Ishikawa (cell line): ENCODE data around the gene RELT.

Experiments used
- CEBPB ChIP-seq: IDR thresholded peaks from 2 replicates; pipeline ENCODE4 v1.6.1; 2012
- CREB1 ChIP-seq: IDR thresholded peaks from 2 replicates; pipeline ENCODE4 v1.6.1; 2012; ENCODE audit warnings: low read depth
- EGR1 ChIP-seq: IDR thresholded peaks from 2 replicates; pipeline ENCODE4 v1.6.1; 2012
- EP300 ChIP-seq: IDR thresholded peaks from 2 replicates; pipeline ENCODE4 v1.6.1; 2012; ENCODE audit warnings: borderline replicate concordance
- FOXM1 ChIP-seq: IDR thresholded peaks from 2 replicates; pipeline ENCODE4 v1.6.1; 2012; ENCODE audit warnings: low read depth, borderline replicate concordance
- MAX ChIP-seq: IDR thresholded peaks from 2 replicates; pipeline ENCODE4 v1.6.1; 2012
- NFIC ChIP-seq: IDR thresholded peaks from 2 replicates; pipeline ENCODE4 v1.6.1; 2012
- RAD21 ChIP-seq: IDR thresholded peaks from 2 replicates; pipeline ENCODE4 v1.6.1; 2012; ENCODE audit warnings: low read depth
- REST ChIP-seq: IDR thresholded peaks from 2 replicates; pipeline ENCODE4 v1.6.1; 2012; ENCODE audit warnings: low read depth, mild to moderate bottlenecking
- TAF1 ChIP-seq: IDR thresholded peaks from 2 replicates; pipeline ENCODE4 v1.6.1; 2012; ENCODE audit warnings: low read depth, mild to moderate bottlenecking
- TCF12 ChIP-seq: IDR thresholded peaks from 2 replicates; pipeline ENCODE4 v1.6.1; 2012; ENCODE audit warnings: low read depth
- TEAD4 ChIP-seq: IDR thresholded peaks from 2 replicates; pipeline ENCODE4 v1.6.1; 2012
- YY1 ChIP-seq: IDR thresholded peaks from 2 replicates; pipeline ENCODE4 v1.6.1; 2012; ENCODE audit warnings: low read depth
- ZBTB7A ChIP-seq: IDR thresholded peaks from 2 replicates; pipeline ENCODE4 v1.6.1; 2012; ENCODE audit warnings: low read depth
- TF ChIP-seq, protein P1 (sequence below): IDR thresholded peaks from 2 replicates; pipeline ENCODE4 v1.6.1; 2012

The RELT gene

GRCh38 chr11:73388265-73389133 is 12.3 kb downstream of the RELT start:
- TF ChIP-seq TAF1 (no peak), MAX (peak; percentile 9; the same call in 1 of the 2 replicates), NFIC (no peak), REST (peak; percentile 58)

DNA sequence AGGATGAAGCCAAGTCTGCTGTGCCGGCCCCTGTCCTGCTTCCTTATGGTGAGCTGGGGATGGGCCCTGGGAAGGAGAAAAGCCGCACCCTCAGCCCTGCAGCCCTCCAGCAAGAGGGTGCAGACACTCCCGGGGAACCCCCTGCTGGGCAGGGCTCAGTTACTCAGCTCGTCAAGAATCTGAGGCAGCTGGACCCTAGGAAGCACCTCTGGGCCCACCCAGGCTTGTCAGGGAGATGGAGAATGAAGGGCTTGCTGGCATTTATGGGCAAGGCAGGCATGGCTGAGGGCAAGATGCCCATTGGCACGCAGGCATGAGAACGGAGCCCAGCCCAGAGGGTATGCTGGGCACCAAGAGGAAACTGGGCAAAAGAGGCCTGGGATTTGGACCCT is 12.9 kb downstream of the RELT start:
- TF ChIP-seq TEAD4 (peak; percentile 50; the same call in 1 of the 2 replicates), FOXM1 (no peak), EP300 (peak; percentile 46; the same call in 1 of the 2 replicates), REST (no peak)

GRCh38 chr11:73389916-73390315 is 13.7 kb downstream of the RELT start:
- TF ChIP-seq REST = no peak

DNA sequence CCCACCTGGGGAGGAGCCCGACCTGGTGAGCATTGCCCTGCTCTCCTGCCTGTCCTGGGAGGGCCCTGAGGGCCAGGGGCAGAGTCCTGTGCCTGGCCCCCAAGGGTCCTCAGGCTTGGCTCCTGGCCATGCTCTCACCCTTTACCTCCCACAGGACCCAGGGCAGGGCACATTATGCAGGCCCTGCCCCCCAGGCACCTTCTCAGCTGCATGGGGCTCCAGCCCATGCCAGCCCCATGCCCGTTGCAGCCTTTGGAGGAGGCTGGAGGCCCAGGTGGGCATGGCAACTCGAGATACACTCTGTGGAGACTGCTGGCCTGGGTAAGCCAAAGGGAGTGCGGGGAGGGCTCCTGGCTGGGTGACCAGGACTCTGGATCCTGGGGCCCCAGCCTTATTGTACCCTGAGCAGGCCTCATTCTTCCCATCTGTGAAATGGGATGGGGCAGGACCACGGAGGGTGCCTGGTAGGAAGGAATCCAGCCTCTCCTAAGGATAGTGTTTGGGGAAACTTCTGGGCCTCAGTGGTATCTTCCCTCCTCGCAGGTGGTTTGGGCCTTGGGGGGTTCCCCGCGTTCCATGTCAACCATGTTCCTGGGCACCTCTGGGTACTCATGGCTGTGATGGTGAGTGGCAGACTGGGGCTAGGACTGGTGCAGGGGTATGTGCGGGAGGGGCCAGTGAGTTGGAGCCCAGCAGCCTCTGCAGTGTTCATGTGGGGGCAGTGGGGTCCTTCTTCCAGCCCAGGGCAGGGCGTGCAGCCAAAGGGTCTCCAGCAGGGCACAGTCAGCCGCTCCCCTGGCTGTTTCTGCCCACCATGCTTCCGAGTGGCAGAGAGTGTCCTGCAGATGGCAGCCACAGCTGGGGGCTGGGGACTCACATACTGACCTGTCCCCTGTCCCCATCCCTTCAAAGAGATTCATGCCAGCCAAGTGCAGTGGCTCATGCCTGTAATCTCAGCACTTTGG is 14.7 kb downstream of the RELT start:
- no peak for TF ChIP-seq EGR1

GRCh38 chr11:73391665-73392064 is 15.5 kb downstream of the RELT start:
- TF ChIP-seq CEBPB = no peak

GRCh38 chr11:73392108-73393010 is 16.2 kb downstream of the RELT start:
- TF ChIP-seq FOXM1 (no peak), YY1 (no peak), REST (no peak), RAD21 (no peak), TAF1 (no peak), EP300 (no peak), NFIC (no peak), TCF12 (no peak), MAX (no peak), ZBTB7A (no peak), CEBPB (no peak), EGR1 (no peak), TEAD4 (no peak), CREB1 (no peak)
- TF ChIP-seq, protein P1, sequence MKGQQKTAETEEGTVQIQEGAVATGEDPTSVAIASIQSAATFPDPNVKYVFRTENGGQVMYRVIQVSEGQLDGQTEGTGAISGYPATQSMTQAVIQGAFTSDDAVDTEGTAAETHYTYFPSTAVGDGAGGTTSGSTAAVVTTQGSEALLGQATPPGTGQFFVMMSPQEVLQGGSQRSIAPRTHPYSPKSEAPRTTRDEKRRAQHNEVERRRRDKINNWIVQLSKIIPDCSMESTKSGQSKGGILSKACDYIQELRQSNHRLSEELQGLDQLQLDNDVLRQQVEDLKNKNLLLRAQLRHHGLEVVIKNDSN = no peak
